Stomach smooth muscle (tissue), 2 donors: ENCODE data around the gene PRSS33.

Experiments
- H3K27ac ChIP-seq: one replicate; pipeline ENCODE4 v1.7.0; 2013; ENCODE audit warnings: mild to moderate bottlenecking, low read length, inconsistent platforms
- H3K27me3 ChIP-seq, 2 donors: one replicate each; pipeline ENCODE4 v1.7.0; 2013; ENCODE audit warnings: low read length in 2 of 2; ENCODE audit not compliant: insufficient read depth in 2 of 2, control insufficient read depth in 1 of 2
- H3K36me3 ChIP-seq, 2 donors: one replicate each; pipeline ENCODE4 v1.7.0; 2013; ENCODE audit warnings: low read length in 2 of 2; ENCODE audit not compliant: control insufficient read depth in 2 of 2, insufficient read depth in 2 of 2
- H3K4me1 ChIP-seq: one replicate; pipeline ENCODE4 v1.7.0; 2013; ENCODE audit warnings: low read length; ENCODE audit not compliant: control insufficient read depth, insufficient read depth
- H3K4me3 ChIP-seq, 2 donors: one replicate each; pipeline ENCODE4 v1.7.0; 2013; ENCODE audit warnings: low read length in 2 of 2
- H3K9ac ChIP-seq, 2 donors: one replicate each; pipeline ENCODE4 v1.7.0; 2013; ENCODE audit warnings: low read length in 2 of 2, mild to moderate bottlenecking in 1 of 2
- H3K9me3 ChIP-seq, 2 donors: one replicate each; pipeline ENCODE4 v1.7.0; 2013; ENCODE audit warnings: low read length in 2 of 2; ENCODE audit not compliant: control insufficient read depth in 2 of 2
- donor health status: healthy.
- donor health status: Pancreatic carcinoma.

Gene PRSS33

GRCh38 chr16:2745116-2745890 is 42.1 kb downstream of the PRSS33 start:
- Histone ChIP-seq H3K4me3 (no peak overlapping the region), H3K9ac (no peak overlapping the region), H3K9me3 (no peaks in the 10 kb centered on the region), H3K27ac (no peak overlapping the region), H3K27me3 (no peaks in the 10 kb centered on the region), H3K4me1 (no peaks in the 10 kb centered on the region), H3K36me3 (no peaks in the 10 kb centered on the region)

GRCh38 chr16:2744711-2745110 is 42.6 kb downstream of the PRSS33 start:
- Histone ChIP-seq H3K27me3 (peaks cover 0 to 2% of the 10 kb centered on the region in 2 donors), H3K9me3 (no peaks in the 10 kb centered on the region), H3K27ac (no peak overlapping the region), H3K9ac (no peak overlapping the region), H3K36me3 (no peaks in the 10 kb centered on the region), H3K4me3 (no peak overlapping the region), H3K4me1 (no peaks in the 10 kb centered on the region)

- Histone ChIP-seq H3K27ac (no peak overlapping the region), H3K36me3 (no peaks in the 10 kb centered on the region), H3K4me1 (no peaks in the 10 kb centered on the region), H3K9ac (no peak overlapping the region), H3K4me3 (no peak overlapping the region), H3K27me3 (peaks cover 4 to 5% of the 10 kb centered on the region in 2 donors), H3K9me3 (no peaks in the 10 kb centered on the region)
Measured at GRCh38 chr16:2743007-2743810, 44.2 kb downstream of the PRSS33 start.

GRCh38 chr16:2742323-2743006 is 44.9 kb downstream of the PRSS33 start:
- H3K4me3 ChIP-seq, result no peak overlapping the region
- H3K9me3 ChIP-seq, result no peaks in the 10 kb centered on the region
- peaks cover 4 to 5% of the 10 kb centered on the region in 2 donors for H3K27me3 ChIP-seq
- no peak overlapping the region for H3K9ac ChIP-seq
- no peaks in the 10 kb centered on the region for H3K4me1 ChIP-seq
- no peaks in the 10 kb centered on the region for H3K36me3 ChIP-seq
- H3K27ac ChIP-seq, result no peak overlapping the region

GRCh38 chr16:2741168-2741567 is 46.2 kb downstream of the PRSS33 start:
- peaks cover 7% of the 10 kb centered on the region in 2 donors for H3K27me3 ChIP-seq
- H3K4me1 ChIP-seq, result no peaks in the 10 kb centered on the region
- H3K4me3 ChIP-seq, result no peak overlapping the region
- H3K36me3 ChIP-seq, result no peaks in the 10 kb centered on the region
- H3K9ac ChIP-seq, result no peak overlapping the region
- no peaks in the 10 kb centered on the region for H3K9me3 ChIP-seq
- no peak overlapping the region for H3K27ac ChIP-seq

- Histone ChIP-seq H3K36me3 (no peaks in the 10 kb centered on the region), H3K9me3 (no peaks in the 10 kb centered on the region), H3K27ac (no peak overlapping the region), H3K4me1 (no peaks in the 10 kb centered on the region), H3K4me3 (no peak overlapping the region), H3K27me3 (peaks cover 7% of the 10 kb centered on the region in 2 donors), H3K9ac (no peak overlapping the region)
Measured at GRCh38 chr16:2740476-2740875, 46.9 kb downstream of the PRSS33 start.

- Histone ChIP-seq H3K9me3 (no peaks in the 10 kb centered on the region), H3K27ac (no peak overlapping the region), H3K9ac (no peak overlapping the region), H3K36me3 (no peaks in the 10 kb centered on the region), H3K4me3 (no peak overlapping the region), H3K27me3 (peaks cover 7% of the 10 kb centered on the region in 2 donors), H3K4me1 (no peaks in the 10 kb centered on the region)
Measured at GRCh38 chr16:2739625-2740430, 47.5 kb downstream of the PRSS33 start.

- Histone ChIP-seq H3K9me3 (no peaks in the 10 kb centered on the region), H3K27me3 (peaks cover 7% of the 10 kb centered on the region in 2 donors), H3K4me1 (no peaks in the 10 kb centered on the region), H3K36me3 (no peaks in the 10 kb centered on the region), H3K4me3 (no peak overlapping the region), H3K27ac (no peak overlapping the region), H3K9ac (no peak overlapping the region)
Measured at GRCh38 chr16:2738615-2739014, 48.7 kb downstream of the PRSS33 start.

- no peaks in the 10 kb centered on the region for H3K36me3 ChIP-seq
- H3K27me3 ChIP-seq, result peaks cover 7% of the 10 kb centered on the region in 2 donors
- H3K9ac ChIP-seq, result no peak overlapping the region
- no peak overlapping the region for H3K4me3 ChIP-seq
- no peaks in the 10 kb centered on the region for H3K9me3 ChIP-seq
- H3K27ac ChIP-seq, result no peak overlapping the region
- no peaks in the 10 kb centered on the region for H3K4me1 ChIP-seq
Measured at GRCh38 chr16:2737895-2738418, 49.4 kb downstream of the PRSS33 start.

- H3K36me3 ChIP-seq, result no peaks in the 10 kb centered on the region
- H3K9ac ChIP-seq, result no peak overlapping the region
- peaks cover 7% of the 10 kb centered on the region in 2 donors for H3K27me3 ChIP-seq
- H3K4me3 ChIP-seq, result no peak overlapping the region
- H3K27ac ChIP-seq, result no peak overlapping the region
- no peaks in the 10 kb centered on the region for H3K4me1 ChIP-seq
- H3K9me3 ChIP-seq, result no peaks in the 10 kb centered on the region
Measured at GRCh38 chr16:2737238-2737605, 50.1 kb downstream of the PRSS33 start.
